ENCODE measurements around the gene UMAD1.

Gene UMAD1

DNA sequence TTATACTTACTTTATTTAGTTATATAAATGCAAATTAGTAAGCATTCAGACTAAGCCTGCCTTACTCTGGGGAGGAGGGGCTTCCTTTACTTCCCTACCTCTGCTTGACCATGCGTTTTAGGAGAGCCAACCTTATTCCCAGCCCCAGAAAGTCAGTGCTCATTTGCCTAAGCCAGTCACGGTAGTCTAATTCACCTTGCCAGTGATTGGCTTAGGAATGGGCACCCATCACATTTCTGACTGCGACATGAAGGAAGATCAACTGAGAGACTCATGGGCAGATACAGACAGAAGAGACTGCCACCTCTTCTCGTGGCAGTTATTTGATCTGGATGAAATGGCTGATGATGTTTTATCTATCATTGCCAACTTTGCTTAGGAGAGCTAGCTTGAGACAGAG lies 48.4 kb downstream of the UMAD1 start:
- DNase-seq (ENCODE audit: low read depth in 2 of 2): no peak

DNA sequence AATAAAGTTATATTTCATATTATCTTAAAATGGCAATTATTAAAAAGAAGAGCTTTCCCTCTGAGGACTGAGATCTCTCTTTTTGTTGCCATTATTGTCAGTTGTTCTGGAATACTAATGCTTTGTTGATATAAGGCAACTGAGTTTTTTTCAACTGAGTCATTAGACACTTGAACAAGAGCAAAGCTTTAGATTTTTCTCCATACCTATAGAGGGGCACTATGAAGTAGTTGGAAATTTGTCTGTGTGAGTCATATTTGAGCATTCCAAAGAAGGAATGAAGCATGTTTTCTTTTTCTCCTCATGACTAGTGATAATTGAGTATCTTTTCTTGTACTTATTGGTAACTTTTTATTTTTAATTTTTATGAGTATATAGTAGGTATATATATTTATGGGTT lies 53.3 kb downstream of the UMAD1 start:
- no peak for DNase-seq (ENCODE audit: low read depth in 2 of 2)

DNA sequence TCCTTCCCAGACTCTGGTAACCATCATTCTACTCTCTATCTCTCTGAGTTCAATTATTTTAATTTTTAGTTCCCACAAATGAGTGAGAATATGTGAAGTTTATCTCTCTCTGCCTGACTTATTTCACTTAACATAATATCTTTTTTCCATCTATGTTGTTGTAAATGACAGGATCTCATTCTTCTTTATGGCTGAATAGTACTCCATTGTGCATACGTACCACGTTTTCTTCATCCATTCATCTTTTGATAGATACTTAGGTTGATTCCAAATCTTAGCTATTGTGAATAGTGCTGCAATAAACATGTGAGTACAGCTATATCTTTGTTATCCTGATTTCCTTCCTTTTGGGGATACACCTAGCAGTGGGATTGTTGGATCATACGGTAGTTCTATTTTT lies 54.0 kb downstream of the UMAD1 start:
- no peak for DNase-seq (ENCODE audit: low read depth in 2 of 2)

DNA sequence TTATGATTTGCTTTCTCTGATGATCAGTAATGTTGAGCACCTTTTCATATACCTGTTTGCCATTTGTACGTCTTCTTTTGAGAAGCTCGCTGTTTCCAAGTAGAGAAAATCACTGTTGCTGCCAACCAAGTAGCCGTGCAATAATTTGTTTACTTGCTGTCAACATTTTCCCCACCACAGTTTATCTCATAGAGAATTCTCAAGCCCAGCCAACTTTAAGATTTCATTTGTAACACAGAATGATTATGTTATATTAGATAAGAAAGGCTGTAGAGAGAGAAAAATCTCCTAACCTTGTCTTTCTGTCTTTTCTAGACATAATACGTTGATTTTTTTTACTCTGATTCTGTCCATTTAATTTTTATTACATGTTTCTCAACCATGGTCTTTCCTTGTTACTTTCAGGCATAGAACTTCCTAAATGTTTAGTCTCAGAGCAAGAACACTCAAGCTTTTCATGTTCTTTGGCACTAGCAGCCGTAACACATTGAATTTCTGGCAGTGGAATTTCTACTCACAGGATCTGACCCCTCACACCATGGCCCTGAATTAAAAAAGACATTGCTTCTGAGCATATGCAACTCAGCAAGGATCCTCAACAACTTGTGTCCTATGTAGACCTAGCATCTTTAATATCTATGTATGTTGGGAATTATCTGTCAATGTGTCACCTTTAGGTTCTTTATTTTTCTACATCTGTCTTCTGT lies 54.7 kb downstream of the UMAD1 start:
- no peak for DNase-seq (ENCODE audit: low read depth in 2 of 2)

DNA sequence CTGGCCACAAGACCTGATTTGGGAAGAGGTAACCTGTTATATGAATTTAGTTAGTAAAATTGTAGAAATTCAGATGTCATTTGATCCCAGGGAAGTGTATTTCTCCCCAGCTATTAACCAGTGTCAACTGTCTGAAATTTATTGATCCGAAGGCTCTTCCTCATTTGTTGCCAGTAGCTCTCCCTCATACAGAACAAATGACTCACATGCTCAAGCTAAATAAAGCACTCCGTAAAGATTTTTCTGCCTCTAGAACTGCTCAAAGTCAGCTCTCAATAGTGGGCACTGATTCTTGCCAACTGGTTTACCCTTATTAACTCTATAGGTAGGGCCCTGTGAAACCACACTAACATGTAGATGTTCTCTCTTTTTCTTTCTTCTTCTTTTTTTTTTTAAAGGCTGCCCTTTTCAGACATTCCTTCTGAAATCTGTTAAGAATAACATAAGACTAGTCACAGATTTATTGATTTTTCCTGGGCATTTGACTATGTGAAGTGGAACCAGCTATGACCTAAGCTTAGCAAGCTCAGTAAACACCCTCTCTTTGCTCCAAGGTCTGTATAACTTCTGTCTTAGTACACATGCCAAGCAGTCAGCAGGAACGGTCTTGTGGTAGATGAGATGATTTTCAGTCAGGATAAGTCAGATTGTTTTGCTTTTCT lies 56.0 kb downstream of the UMAD1 start:
- no peak for DNase-seq (ENCODE audit: low read depth in 2 of 2)

DNA sequence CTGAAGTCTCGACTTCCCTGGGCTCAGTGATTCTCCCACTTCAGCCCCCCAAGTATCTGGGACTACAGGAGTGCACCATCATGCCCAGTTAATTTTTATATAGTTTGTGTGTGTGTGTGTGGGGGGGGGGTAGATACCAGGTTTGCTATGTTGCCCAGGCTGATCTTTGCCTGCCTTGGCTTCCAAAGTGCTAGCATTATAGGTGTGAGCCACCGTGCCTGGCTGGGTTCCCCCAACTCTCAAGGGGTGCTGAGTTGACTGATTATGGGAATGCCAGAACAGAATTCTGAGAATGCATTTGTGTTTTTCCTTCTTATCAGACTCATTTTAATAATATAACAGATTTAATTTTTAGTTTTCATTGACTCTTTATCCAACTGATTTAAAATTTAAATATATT lies 58.4 kb downstream of the UMAD1 start:
- DNase-seq (ENCODE audit: low read depth in 2 of 2): no peak

DNA sequence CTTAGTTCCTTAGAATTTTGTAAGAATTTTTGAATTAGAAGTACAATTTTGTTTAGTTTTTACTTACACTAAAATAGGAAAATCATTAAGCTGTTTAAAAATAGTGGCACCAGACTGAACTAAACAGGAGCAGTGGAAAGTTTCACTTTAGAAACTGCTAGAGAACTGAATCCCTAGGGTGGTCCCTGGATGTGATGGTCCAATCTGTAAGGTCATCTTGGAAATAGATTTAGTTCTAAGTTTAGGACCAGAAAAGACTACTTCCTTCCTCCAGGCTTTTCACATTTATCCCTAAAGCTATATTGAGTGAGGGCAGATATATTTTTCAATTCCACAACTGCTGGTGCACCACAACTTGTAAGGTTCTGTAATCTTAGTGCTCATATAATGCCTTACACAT lies 58.8 kb downstream of the UMAD1 start:
- no peak for DNase-seq (ENCODE audit: low read depth in 2 of 2)

DNA sequence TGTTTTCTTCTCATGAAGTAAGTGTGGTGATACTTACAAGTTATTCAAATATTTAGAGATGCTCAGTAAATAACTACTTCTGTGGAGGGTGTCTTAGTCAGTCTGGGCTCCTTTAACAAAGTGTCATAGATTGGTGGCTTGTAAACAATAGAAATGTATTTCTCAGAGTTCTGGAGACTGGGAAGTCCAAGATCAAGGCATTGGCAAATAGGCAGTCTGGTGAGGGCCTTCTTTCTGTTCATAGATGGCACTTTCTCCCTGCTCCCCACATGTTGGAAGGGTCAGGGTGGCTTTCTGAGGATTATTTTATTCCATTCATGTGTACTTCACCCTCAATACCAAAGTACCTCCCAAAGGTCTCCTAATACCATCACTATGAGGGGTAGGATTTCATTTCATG lies 59.4 kb downstream of the UMAD1 start:
- no peak for DNase-seq (ENCODE audit: low read depth in 2 of 2)

DNA sequence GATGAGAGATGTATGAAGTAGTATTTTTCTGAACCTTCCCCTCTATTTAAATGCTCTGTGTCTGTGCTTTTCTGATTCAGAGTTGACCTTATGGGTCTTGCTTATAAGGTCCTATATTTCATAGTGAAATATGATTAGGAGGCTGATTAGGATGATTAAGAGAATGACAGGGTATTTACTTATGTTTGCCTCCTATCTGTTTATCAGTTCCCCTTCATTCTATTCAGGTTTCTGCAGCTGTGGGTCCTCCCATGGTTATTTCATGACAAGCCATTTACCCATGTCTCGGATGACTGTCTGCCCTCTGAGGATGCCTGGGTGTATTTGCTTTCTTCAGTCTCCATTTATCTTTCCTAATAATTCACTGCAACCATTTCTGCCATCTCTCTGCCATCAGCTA lies 61.0 kb downstream of the UMAD1 start:
- no peak for DNase-seq (ENCODE audit: low read depth in 2 of 2)

DNA sequence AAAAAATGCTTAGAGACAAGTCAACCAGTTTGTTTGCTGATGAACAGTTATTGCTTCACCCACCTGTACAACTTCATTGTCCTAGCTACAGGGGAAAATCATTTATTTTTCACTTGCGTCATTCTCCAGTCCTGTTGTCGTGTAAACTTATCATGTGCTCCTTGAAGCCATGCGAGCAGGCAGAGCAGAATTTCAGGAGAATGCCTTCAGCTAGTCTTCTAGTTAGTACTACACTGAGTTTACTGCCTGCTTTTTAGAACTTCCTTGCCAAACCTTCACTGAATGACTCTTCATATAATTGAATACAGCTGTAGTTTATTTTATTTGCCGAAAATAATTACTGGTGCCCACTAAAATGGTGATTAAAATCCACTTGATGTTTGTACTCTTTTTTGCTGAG lies 62.3 kb downstream of the UMAD1 start:
- DNase-seq (ENCODE audit: low read depth in 2 of 2): no peak

DNA sequence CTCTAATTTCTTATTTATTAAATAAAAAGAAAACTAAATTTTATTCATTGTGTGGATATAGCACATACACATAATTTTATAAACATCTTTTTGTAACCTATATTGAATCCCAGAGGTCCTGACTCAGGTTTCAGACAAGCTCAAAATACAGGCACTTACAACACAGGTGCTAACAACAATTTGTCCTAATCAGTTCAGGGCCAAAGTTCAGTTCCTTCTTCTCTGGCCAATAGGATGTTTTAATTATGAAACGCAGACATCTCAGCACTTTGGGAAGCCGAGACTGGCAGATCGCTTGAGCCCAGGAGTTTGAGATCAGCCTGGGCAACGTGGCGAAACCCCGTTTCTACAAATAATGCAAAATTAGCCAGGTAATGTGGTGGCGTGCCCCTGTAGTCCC lies 62.9 kb downstream of the UMAD1 start:
- no peak for DNase-seq (ENCODE audit: low read depth in 2 of 2)

DNA sequence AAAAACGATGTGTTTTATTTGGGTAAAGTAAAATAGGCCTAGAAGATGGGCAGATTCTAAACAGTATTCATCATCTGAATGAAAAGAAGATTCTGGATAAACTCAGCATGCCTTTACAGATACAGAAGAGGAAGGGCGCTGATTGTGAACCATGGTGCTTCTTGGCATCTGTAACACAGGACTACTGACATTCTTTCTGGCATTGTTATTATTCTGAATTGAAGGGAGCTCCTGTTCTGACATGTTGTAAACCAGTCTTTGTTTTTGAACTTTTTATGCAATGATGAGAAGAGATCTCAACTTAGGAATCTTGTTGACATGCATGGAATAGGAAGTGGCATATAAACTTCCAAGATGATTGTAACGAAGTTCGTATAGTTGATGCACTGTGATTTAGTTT lies 64.3 kb downstream of the UMAD1 start:
- no peak for DNase-seq (ENCODE audit: low read depth in 2 of 2)

DNA sequence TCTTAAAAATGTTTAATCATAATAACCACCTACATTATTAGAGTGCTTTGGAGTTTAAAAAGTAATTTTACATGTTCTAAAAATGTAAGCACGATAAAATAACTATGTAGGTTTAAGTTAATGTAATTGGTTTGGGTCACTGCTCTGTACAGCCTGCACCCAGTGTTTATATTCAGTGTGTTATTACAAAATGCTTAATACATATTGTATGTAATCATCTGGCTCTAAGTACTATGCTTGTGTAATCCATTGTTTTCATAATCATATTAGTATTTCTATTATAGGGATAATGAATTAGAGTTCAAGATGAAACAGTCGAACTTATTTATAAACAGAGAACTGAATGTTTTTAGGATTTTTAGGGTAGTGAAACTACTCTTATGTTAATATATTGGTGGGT lies 64.8 kb downstream of the UMAD1 start:
- DNase-seq (ENCODE audit: low read depth in 2 of 2): no peak

DNA sequence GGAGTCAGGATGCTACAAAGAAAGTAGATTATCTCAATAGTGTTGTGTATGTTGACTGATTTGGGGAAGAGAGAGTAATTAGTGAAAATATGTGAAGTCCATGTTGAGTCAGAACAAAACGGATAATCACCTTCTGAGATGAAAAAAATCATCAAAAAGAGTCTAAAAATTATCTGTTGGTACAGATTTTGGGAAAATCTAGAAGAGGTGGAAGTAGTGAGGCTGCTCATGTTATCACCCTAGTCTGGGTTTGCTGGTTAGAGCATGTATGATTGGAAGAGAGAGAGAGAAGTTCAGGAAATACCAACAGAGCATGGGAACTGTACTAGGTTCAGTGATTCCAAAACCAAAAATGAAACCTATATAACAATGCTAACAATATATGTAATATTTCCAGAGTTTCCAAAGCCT lies 65.6 kb downstream of the UMAD1 start:
- DNase-seq (ENCODE audit: low read depth in 2 of 2): no peak

DNA sequence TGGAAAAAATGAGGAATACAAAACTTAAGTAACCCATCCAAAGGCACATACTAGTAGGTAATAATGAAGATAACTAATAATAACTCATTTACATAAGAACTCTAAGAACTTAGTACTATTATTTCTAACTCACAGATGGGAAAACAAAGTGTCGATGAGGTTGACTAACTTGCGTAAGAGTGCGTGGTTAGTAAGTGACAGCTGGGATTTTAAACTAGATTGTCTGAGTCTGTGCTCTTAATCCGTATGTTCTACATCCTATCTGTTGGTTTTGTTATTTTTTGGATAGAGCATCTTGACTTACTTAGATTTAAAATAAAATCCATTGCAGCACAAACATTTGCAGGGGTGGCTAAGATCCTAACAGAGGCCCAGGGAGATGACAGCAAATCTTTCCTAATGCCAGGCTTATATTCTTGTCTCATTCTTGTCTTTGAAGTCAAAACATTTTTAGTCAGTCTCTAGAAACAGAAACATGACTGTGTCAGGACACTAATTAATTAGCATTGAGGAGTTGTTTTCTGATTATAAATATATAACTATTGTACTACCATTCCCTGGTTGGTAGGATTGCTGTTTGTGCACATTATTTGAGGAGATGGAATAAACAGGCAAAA lies 66.1 kb downstream of the UMAD1 start:
- DNase-seq (ENCODE audit: low read depth in 2 of 2): no peak

DNA sequence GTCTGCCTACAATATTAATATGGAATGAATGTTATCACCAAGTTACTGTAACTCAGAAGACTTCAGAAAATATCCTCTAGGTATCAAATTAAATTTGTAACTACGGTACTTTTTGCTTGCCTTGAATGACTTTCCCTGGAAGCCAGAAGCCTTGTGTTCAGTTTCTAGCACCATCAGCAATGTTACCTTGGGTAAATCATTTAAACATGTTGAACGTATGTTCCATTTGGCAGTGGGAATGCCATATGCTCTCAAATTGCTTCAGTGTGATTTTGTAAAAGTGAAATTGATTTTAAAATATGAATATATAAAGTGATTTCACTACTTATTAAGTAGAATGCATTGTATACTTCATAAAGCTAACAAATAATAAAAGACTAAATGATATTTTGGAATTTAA lies 66.7 kb downstream of the UMAD1 start:
- no peak for DNase-seq (ENCODE audit: low read depth in 2 of 2)

DNA sequence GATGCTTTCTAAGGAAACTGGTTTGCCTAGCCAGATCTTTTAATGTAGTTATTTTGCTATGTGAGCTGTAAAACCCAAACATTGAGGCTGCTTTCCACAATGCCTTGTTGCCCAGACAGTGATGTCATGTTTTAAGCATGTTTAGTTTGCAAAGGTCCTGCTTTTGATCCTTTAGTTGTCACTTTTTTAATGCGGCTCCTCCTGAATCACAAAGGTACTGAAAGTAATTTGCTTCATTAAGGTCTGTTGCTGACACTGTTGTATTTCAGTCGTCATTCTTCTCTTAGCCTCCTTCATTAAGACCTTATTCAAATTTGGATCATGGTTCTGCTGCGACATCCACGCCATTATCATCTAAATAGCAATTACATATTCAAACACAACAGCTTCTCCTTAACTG lies 67.3 kb downstream of the UMAD1 start:
- no peak for DNase-seq (ENCODE audit: low read depth in 2 of 2)

DNA sequence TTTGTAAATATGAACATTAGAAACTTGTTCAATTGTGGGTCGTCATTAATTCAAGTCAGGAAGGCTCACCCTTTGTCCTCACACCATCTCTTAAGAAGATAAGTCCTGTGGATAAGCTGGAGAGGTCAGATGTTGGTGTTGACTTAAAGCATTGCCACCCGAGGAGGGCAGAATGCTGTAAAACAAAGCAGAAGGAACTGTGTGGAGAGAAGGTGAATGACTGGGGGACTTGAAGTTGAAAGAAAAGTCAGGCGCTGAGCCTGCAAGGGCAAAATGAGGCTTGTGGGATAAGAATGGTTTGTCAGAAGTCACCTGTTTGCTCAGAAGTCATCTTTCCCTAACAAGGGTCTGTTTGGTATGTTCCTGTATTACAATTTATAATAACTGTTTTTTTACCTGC lies 68.7 kb downstream of the UMAD1 start:
- DNase-seq (ENCODE audit: low read depth in 2 of 2): no peak

DNA sequence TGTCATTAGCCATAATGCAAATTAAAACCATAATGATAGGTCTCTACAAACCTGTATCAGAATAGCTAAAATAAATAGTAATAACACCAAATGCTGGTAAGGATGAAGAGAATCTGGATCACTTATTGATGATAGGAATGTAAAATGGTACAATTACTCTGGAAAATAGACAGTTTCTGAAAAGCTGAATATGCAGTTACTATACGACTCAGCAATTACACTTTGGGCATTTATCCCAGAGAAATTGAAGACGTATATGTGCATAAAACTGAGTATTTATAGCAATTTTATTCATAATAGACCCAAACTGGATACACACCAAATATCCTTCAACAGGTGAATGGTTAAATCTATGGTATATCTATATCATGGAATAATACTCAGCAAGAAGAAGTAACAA lies 69.9 kb downstream of the UMAD1 start:
- DNase-seq (ENCODE audit: low read depth in 2 of 2): no peak

DNA sequence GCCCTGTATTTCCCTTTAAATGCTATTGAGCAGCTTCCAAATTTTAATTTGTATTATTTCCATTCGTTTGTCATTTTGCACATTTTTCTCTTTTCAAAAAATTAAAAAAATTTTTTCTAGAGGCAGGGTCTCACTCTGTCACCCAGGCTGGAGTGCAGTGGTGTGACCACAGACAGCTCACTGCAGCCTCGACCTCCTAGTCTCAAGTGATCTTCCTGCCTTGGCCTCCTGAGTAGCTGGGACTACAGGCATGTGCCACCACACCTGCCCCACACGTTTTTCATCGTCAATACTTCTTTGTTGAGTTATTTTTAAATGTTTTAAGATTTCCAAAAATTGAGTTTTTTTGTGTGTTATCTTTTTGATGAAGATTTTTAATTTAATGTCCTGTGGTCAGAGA lies 73.2 kb downstream of the UMAD1 start:
- no peak for DNase-seq (ENCODE audit: low read depth in 2 of 2)

DNA sequence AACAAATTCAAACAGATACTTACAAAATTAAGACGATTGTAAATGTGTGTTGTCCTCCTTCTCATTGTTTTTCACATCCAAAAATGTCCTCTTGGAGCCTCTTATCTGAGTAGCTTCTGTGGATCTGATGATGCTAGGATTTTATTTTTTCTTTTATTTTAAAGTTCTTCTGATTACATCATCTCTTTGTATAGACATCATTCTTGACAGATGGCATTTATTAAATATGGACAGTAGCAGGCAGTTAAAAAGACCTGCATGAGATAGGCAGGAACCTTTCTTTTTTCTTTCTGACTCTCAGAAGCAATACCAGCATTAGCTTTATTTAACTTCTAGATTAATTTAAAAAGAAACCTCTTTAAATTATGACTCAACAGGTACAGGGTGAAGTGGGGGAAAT lies 77.9 kb downstream of the UMAD1 start, which contains the start of gene RPA3:
Gene RPA3, minus strand, starts transcription at position 116 of the 400 bp plus-strand sequence. CDS start 78,189 bp downstream, outside the sequence.
- DNase-seq (ENCODE audit: low read depth in 2 of 2): no peak

DNA sequence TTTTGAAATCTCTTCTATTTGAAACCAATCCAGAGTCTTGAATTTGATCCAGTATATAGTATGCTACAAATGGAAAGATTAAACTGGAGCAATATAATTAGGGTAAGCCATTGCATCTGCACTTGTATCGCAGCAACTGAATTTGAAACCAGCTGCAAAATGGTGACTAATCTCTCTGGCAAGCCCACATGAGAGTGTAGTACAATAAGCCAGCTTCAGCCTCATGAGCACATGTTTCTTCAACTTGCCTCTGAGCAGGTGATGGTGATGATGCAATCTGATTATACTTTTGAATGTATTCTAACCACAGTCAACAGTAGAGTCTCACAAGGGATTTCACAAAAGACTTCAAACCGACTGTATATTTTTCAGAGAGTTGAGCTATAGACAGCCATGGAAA lies 78.7 kb downstream of the UMAD1 start:
- DNase-seq (ENCODE audit: low read depth in 2 of 2): peak in 1 of 2 donors; percentile 37

DNA sequence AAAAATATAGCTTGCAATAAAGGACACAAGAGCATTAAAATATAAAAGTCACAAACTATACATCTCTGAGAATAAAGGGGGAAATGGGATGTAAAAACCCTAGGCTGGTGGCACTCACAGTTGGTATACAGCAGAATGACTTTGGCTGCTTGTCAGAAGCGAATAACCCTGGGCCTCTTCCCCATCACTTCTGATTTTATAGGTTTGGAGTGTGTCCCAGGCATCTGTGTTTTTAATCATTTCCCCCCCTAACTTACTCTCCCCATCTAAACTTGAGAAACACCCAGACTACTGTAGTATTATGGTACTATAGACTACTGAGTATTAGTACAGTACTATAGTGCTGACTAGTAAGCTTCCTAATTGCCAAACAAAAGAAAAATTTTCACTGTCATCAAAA lies 79.6 kb downstream of the UMAD1 start:
- no peak for DNase-seq (ENCODE audit: low read depth in 2 of 2)

Data from activated CD4-positive, alpha-beta T cell treated with anti-CD3 and anti-CD28 coated beads for 24 hours (primary cell).